ENCODE measurements around the gene GNAZ. TPM values are rescaled to one million over a fixed set of nuclear protein-coding genes. Genes with fewer than 3 reads are reported as not detected.
A peak's percentile ranks its signal among the peaks of the same experiment; 100 is the strongest.

The GNAZ gene
- total RNA-seq, 4 donors from 2014 or later: 2.7 to 14.7 (median 7.8) TPM

DNA sequence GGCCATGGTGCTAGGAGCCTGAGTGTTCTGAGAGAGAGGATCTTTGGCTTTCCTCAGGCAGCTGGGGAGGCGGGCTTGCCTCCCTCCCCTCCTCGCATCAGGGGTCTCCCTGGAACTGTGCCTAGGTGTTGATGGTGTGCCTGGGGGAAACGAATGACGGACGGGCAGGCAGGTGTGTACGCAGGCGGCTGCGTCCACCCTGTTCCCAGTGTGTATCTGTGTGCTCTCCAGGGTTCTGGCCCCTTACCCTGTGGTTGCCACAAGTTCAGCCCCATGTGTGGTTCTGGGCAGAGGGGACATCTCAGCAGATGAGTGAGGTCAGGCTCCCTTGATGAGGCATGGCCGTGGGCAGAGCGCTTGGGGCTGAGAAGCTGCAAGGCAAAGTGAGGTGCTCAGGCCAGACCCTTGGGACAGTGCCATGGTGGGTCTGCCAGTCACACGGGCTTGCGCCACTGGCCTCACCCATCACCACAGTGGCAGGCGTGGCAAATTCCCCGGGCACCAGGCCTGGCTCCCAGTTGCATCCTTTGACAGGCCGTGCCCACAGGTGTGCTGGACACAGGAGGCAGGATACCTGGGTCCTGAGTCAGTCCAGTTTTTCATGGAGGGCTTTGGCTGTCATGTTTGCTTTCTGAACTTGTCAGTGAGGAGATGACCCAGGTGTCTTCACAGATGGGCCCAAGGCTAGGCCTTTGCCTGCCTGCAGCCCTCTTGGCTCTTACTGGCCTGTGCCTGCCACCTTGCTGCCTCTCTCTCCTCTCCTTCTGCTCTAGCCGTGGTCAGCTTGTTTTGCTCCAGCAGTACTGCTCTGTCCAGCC, 27.3 kb downstream of the GNAZ start:
- 87% methylated on average over 16 of the region's 16 CpGs; no CpG with 5 or more reads in 1 of the 2 donors for WGBS, 2 donors (ENCODE audit: low coverage in 1 of 2)
- no peak for DNase-seq

DNA sequence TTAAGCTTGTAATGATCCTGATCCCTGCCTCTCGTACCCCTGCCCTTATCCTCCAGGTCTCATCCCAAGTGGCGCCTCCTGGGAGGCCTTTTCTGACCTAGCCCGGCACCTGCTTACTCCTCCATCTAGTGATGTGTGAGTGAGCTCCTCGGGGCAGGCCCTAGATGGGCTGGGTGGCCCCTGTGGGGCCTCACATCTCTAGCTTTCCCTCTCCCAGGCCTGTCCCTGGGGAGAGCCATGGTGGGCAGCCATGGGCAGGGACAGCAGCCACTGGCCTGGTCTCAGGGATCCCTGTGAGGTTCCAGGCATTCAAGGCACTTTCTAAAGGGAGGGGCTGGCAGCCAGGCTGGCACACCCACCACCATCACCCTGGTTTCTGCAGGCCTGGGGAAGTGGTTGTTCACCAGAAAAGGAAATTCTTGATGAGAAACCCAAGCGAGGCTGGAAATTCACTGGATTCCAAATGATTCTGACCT, 27.9 kb downstream of the GNAZ start:
- H3K36me3 ChIP-seq: no peaks in the 10 kb centered on the region
- no peak for DNase-seq
- no peaks in the 10 kb centered on the region for H3K9me3 ChIP-seq
- peaks cover 11 to 15% (median 13%) of the 10 kb centered on the region in 4 donors for H3K4me1 ChIP-seq
- intact Hi-C loops (cut with DNase I; ENCODE audit: low total_unique reads) (no loop called here), in situ Hi-C loops (cut with MboI; ENCODE audit: low pct_ligation_motif_present in 1 of 4, low pct_unique_long_range_greater_than_20kb in 1 of 4, low sequenced_read_pairs in 3 of 4) (no loop called here)
- peak overlapping the region; percentile 0 to 68 (median 34) for H3K27ac ChIP-seq
- no peaks in the 10 kb centered on the region for H3K27me3 ChIP-seq
- 79% methylated on average over 5 of the region's 5 CpGs; no CpG with 5 or more reads in 1 of the 2 donors for WGBS, 2 donors (ENCODE audit: low coverage in 1 of 2)
- no peak for TF ChIP-seq EP300 (IDR thresholded peaks at IDR 0.05; ENCODE audit: low read depth)
- no peak for TF ChIP-seq POLR2A (IDR thresholded peaks at IDR 0.05)
- TF ChIP-seq, protein P1, sequence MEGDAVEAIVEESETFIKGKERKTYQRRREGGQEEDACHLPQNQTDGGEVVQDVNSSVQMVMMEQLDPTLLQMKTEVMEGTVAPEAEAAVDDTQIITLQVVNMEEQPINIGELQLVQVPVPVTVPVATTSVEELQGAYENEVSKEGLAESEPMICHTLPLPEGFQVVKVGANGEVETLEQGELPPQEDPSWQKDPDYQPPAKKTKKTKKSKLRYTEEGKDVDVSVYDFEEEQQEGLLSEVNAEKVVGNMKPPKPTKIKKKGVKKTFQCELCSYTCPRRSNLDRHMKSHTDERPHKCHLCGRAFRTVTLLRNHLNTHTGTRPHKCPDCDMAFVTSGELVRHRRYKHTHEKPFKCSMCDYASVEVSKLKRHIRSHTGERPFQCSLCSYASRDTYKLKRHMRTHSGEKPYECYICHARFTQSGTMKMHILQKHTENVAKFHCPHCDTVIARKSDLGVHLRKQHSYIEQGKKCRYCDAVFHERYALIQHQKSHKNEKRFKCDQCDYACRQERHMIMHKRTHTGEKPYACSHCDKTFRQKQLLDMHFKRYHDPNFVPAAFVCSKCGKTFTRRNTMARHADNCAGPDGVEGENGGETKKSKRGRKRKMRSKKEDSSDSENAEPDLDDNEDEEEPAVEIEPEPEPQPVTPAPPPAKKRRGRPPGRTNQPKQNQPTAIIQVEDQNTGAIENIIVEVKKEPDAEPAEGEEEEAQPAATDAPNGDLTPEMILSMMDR (IDR thresholded peaks at IDR 0.05): no peak
- TF ChIP-seq POLR2AphosphoS5 (IDR thresholded peaks at IDR 0.05): no peak
- no peak overlapping the region for H3K4me3 ChIP-seq

More for the DNA sequence above, 27.3 kb downstream of the GNAZ start:
- in situ Hi-C loops (cut with MboI; ENCODE audit: low pct_ligation_motif_present in 1 of 4, low pct_unique_long_range_greater_than_20kb in 1 of 4, low sequenced_read_pairs in 3 of 4) (no loop called here), intact Hi-C loops (cut with DNase I; ENCODE audit: low total_unique reads) (no loop called here)
- Histone ChIP-seq H3K27ac (peak overlapping the region in 3 of 4 donors; percentile 26 to 68 (median 41)), H3K4me3 (no peak overlapping the region), H3K27me3 (no peaks in the 10 kb centered on the region), H3K4me1 (peaks cover 11 to 15% (median 13%) of the 10 kb centered on the region in 4 donors), H3K9me3 (no peaks in the 10 kb centered on the region), H3K36me3 (no peaks in the 10 kb centered on the region)
- TF ChIP-seq, protein P1 (IDR thresholded peaks at IDR 0.05): no peak
- no peak for TF ChIP-seq POLR2A (IDR thresholded peaks at IDR 0.05)
- TF ChIP-seq EP300 (IDR thresholded peaks at IDR 0.05; ENCODE audit: low read depth): no peak
- TF ChIP-seq POLR2AphosphoS5 (IDR thresholded peaks at IDR 0.05): no peak

DNA sequence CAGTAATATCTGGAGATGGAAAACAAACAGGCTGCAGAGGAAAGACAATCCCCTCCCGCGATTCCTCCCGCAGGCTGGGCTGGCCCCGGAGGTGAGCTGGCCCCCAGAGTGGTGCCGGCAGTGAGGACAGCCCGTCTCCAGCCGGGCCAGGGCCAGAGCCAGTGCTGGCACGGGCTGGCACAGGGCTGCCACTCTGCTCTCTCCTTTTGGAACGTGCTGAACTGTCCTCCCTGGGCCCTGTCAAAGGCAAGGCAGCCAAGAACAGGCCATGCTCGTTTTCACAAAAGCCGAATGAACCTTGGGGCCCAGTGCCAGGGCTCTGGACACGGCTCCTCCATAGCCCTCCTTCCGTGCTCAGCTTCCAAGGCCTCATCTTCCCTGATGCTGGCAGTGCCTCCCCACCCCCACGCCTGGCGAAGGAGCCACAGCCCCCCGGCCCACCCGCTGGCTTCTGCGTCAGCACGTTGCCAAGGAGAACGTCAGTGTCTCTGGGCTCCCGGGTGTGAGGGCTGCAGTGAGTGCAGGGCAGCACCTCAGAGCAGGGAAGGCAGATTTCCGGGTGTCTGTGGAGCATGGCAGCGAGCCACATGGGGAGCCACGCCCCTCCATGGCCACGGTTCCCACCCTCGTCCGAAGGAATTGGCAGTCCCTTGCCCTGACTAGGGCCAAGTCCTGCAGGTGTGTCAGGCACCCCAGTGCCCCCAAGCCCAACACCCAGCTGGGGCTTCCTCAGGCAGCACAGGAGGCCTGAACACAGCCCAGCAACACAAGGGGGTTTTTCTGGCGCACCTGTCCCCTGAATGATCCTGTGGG, 28.6 kb downstream of the GNAZ start:
- Histone ChIP-seq H3K27me3 (no peaks in the 10 kb centered on the region), H3K9me3 (no peaks in the 10 kb centered on the region), H3K4me1 (peaks cover 11 to 15% (median 13%) of the 10 kb centered on the region in 4 donors), H3K36me3 (no peaks in the 10 kb centered on the region), H3K27ac (peak overlapping the region; percentile 0 to 68 (median 34)), H3K4me3 (no peak overlapping the region)
- peak; percentile 56 for DNase-seq
- intact Hi-C loops (cut with DNase I; ENCODE audit: low total_unique reads) (no loop called here), in situ Hi-C loops (cut with MboI; ENCODE audit: low pct_ligation_motif_present in 1 of 4, low pct_unique_long_range_greater_than_20kb in 1 of 4, low sequenced_read_pairs in 3 of 4) (no loop called here)
- no peak for TF ChIP-seq POLR2AphosphoS5 (IDR thresholded peaks at IDR 0.05)
- TF ChIP-seq, protein P1 (IDR thresholded peaks at IDR 0.05): no peak
- no peak for TF ChIP-seq POLR2A (IDR thresholded peaks at IDR 0.05)
- TF ChIP-seq EP300 (IDR thresholded peaks at IDR 0.05; ENCODE audit: low read depth): no peak
- WGBS, 2 donors (ENCODE audit: low coverage in 1 of 2): 50% methylated on average over 25 of the region's 28 CpGs; no CpG with 5 or more reads in 1 of the 2 donors

GRCh38 chr22:23099531-23099804, 29.1 kb downstream of the GNAZ start:
- peaks cover 11 to 15% (median 13%) of the 10 kb centered on the region in 4 donors for H3K4me1 ChIP-seq
- no peaks in the 10 kb centered on the region for H3K9me3 ChIP-seq
- in situ Hi-C loops (cut with MboI; ENCODE audit: low pct_ligation_motif_present in 1 of 4, low pct_unique_long_range_greater_than_20kb in 1 of 4, low sequenced_read_pairs in 3 of 4) (no loop called here), intact Hi-C loops (cut with DNase I; ENCODE audit: low total_unique reads) (no loop called here)
- H3K27me3 ChIP-seq: no peaks in the 10 kb centered on the region
- WGBS, 2 donors (ENCODE audit: low coverage in 1 of 2): 88% methylated on average over 6 of the region's 6 CpGs; no CpG with 5 or more reads in 1 of the 2 donors
- DNase-seq: no peak
- H3K4me3 ChIP-seq: no peak overlapping the region
- peak overlapping the region in 3 of 4 donors; percentile 26 to 68 (median 41) for H3K27ac ChIP-seq
- H3K36me3 ChIP-seq: no peaks in the 10 kb centered on the region
- TF ChIP-seq, protein P1 (IDR thresholded peaks at IDR 0.05): no peak
- no peak for TF ChIP-seq POLR2A (IDR thresholded peaks at IDR 0.05)
- TF ChIP-seq POLR2AphosphoS5 (IDR thresholded peaks at IDR 0.05): no peak
- no peak for TF ChIP-seq EP300 (IDR thresholded peaks at IDR 0.05; ENCODE audit: low read depth)

All from transverse colon (tissue), 4 donors.